DOHH2 (cell line): ENCODE measurements around the gene MFAP3L.

Source experiments
- EZH2phosphoT487 ChIP-seq: fragments of 200-600 bp; sonication (generic); IDR thresholded peaks from 2 replicates; pipeline ENCODE4 v1.6.1; 2017; ENCODE audit warnings: borderline replicate concordance, mild to moderate bottlenecking, antibody characterized with exemption, low read length, moderate library complexity, mixed read lengths
- TF ChIP-seq, protein P1 (sequence below): fragments of 200-600 bp; sonication (generic); IDR thresholded peaks from one replicate; pipeline ENCODE4 v1.5.1; 2014; ENCODE audit warnings: antibody characterized with exemption, mild to moderate bottlenecking, low read depth, low read length; ENCODE audit not compliant: poor library complexity, severe bottlenecking

DNA sequence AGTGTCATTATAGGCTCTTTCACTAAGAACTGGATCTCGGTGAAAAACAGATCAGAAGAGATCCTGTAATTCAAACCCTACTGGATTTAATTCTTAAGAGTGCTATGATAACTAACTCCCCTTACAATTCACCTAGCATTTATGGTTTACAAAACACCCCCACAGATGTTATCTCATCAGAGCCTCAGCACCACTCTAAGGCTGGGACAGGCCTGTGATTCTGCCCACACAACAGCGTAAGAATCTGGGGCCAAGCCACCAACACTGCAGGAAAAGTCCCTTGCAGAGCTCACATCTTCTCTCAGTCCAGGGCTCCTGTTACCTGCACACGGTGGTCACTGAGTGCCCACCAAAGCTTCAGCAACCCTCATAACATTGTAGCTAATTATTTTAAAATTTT is 8.9 kb downstream of the MFAP3L start:
- TF ChIP-seq, protein P1, sequence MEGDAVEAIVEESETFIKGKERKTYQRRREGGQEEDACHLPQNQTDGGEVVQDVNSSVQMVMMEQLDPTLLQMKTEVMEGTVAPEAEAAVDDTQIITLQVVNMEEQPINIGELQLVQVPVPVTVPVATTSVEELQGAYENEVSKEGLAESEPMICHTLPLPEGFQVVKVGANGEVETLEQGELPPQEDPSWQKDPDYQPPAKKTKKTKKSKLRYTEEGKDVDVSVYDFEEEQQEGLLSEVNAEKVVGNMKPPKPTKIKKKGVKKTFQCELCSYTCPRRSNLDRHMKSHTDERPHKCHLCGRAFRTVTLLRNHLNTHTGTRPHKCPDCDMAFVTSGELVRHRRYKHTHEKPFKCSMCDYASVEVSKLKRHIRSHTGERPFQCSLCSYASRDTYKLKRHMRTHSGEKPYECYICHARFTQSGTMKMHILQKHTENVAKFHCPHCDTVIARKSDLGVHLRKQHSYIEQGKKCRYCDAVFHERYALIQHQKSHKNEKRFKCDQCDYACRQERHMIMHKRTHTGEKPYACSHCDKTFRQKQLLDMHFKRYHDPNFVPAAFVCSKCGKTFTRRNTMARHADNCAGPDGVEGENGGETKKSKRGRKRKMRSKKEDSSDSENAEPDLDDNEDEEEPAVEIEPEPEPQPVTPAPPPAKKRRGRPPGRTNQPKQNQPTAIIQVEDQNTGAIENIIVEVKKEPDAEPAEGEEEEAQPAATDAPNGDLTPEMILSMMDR: no peak
- no peak for TF ChIP-seq EZH2phosphoT487
